ENCODE measurements around the gene CCSER2.
"Not testable (repeated sequence)": the region's sequence is repeated elsewhere in the genome, so short reads cannot be mapped to it uniquely, and the experiment has no call there.

Gene CCSER2

GRCh38 chr10:84447701-84448400 is 119.5 kb downstream of the CCSER2 start:
- H3K4me3 ChIP-seq (ENCODE audit: low read length), result no peak overlapping the region
- no peak for TF ChIP-seq ZNF274 (IDR thresholded peaks at IDR 0.05; ENCODE audit: low read depth, low read length)

GRCh38 chr10:84449351-84449750 is 121.0 kb downstream of the CCSER2 start:
- not testable (repeated sequence) for H3K4me3 ChIP-seq (ENCODE audit: low read length)

- TF ChIP-seq ZNF274 (IDR thresholded peaks at IDR 0.05; ENCODE audit: low read depth, low read length), result no peak
Measured at GRCh38 chr10:84452003-84452402, 123.6 kb downstream of the CCSER2 start.

GRCh38 chr10:84453303-84453702 is 124.9 kb downstream of the CCSER2 start:
- no peak overlapping the region for H3K4me3 ChIP-seq (ENCODE audit: low read length)
- no peak for TF ChIP-seq ZNF274 (IDR thresholded peaks at IDR 0.05; ENCODE audit: low read depth, low read length)

More at GRCh38 chr10:84452003-84452402, 123.6 kb downstream of the CCSER2 start:
- no peak overlapping the region for H3K4me3 ChIP-seq (ENCODE audit: low read length)

GRCh38 chr10:84456126-84456525 is 127.7 kb downstream of the CCSER2 start:
- no peak for TF ChIP-seq ZNF274 (IDR thresholded peaks at IDR 0.05; ENCODE audit: low read depth, low read length)
- H3K4me3 ChIP-seq (ENCODE audit: low read length), result no peak overlapping the region

GRCh38 chr10:84460520-84460919 is 132.1 kb downstream of the CCSER2 start:
- no peak overlapping the region for H3K4me3 ChIP-seq (ENCODE audit: low read length)
- no peak for TF ChIP-seq ZNF274 (IDR thresholded peaks at IDR 0.05; ENCODE audit: low read depth, low read length)

GRCh38 chr10:84469470-84469869 is 141.1 kb downstream of the CCSER2 start:
- H3K4me3 ChIP-seq (ENCODE audit: low read length), result no peak overlapping the region
- TF ChIP-seq ZNF274 (IDR thresholded peaks at IDR 0.05; ENCODE audit: low read depth, low read length), result no peak

GRCh38 chr10:84473136-84473535 is 144.7 kb downstream of the CCSER2 start:
- H3K4me3 ChIP-seq (ENCODE audit: low read length), result no peak overlapping the region
- TF ChIP-seq ZNF274 (IDR thresholded peaks at IDR 0.05; ENCODE audit: low read depth, low read length), result no peak

- TF ChIP-seq ZNF274 (IDR thresholded peaks at IDR 0.05; ENCODE audit: low read depth, low read length), result no peak
- no peak overlapping the region for H3K4me3 ChIP-seq (ENCODE audit: low read length)
Measured at GRCh38 chr10:84477398-84478128, 149.2 kb downstream of the CCSER2 start.

- no peak for TF ChIP-seq ZNF274 (IDR thresholded peaks at IDR 0.05; ENCODE audit: low read depth, low read length)
- no peak overlapping the region for H3K4me3 ChIP-seq (ENCODE audit: low read length)
Measured at GRCh38 chr10:84478151-84478550, 149.8 kb downstream of the CCSER2 start.

GRCh38 chr10:84478679-84479078 is 150.3 kb downstream of the CCSER2 start:
- no peak overlapping the region for H3K4me3 ChIP-seq (ENCODE audit: low read length)
- TF ChIP-seq ZNF274 (IDR thresholded peaks at IDR 0.05; ENCODE audit: low read depth, low read length), result no peak

- TF ChIP-seq ZNF274 (IDR thresholded peaks at IDR 0.05; ENCODE audit: low read depth, low read length), result no peak
- no peak overlapping the region for H3K4me3 ChIP-seq (ENCODE audit: low read length)
Measured at GRCh38 chr10:84484541-84484940, 156.2 kb downstream of the CCSER2 start.

GRCh38 chr10:84493361-84493760 is 165.0 kb downstream of the CCSER2 start:
- no peak for TF ChIP-seq ZNF274 (IDR thresholded peaks at IDR 0.05; ENCODE audit: low read depth, low read length)
- H3K4me3 ChIP-seq (ENCODE audit: low read length), result no peak overlapping the region

GRCh38 chr10:84493951-84494848 is 165.8 kb downstream of the CCSER2 start:
- no peak for TF ChIP-seq ZNF274 (IDR thresholded peaks at IDR 0.05; ENCODE audit: low read depth, low read length)

GRCh38 chr10:84494849-84495180 is 166.4 kb downstream of the CCSER2 start:
- H3K4me3 ChIP-seq (ENCODE audit: low read length), result no peak overlapping the region
- no peak for TF ChIP-seq ZNF274 (IDR thresholded peaks at IDR 0.05; ENCODE audit: low read depth, low read length)

More at GRCh38 chr10:84493951-84494848, 165.8 kb downstream of the CCSER2 start:
- no peak overlapping the region for H3K4me3 ChIP-seq (ENCODE audit: low read length)

Data from GM08714 (cell line).